ENCODE results near the gene ICAM2.
A peak's percentile ranks its signal among the peaks of the same experiment; 100 is the strongest.

The ICAM2 gene

DNA sequence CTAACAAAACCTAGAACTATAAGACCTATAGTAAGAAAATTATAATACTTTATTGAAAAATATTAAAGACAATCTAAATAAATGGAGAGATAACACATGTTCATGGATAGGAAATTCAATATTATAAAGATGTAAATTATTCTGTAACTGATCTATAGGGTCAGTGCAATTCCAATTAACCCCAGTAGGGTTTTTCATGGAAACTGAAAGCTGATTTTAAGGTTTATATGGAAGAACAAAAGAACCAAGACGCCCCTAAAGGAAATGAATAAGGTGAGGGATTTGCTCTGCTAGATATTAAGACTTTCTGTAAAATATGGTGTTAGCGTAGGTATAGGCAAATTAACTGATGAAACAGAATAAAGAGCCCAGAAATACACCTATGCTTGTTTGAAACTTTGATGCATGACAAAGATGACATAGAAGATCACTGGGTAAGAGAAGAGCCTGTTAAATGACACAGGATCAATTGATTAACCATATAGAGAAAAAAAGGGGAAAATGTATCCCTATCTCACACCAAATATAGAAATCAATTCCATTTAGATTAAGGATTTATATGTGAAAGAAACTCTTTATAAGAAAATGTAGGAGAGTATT, 3.0 kb downstream of the ICAM2 start:
- POLR2A ChIA-PET, result interaction anchor here (1.8 kb wide), 1 partner anchor 128 kb away, joined by 7 read pairs; no protein-coding TSS in a partner anchor
- CTCF ChIA-PET, result interaction anchor here (0.6 to 2.2 kb wide), 6 partner anchors 8 to 402 kb away, joined by 3 to 11 read pairs (median 6); no protein-coding TSS in a partner anchor
- TF ChIP-seq ZNF384 (IDR thresholded peaks at IDR 0.05) (no peak), L3MBTL2 (conservative IDR thresholded peaks at IDR 0.05) (no peak), ELF4 (IDR thresholded peaks at IDR 0.05) (no peak), LEF1 (IDR thresholded peaks at IDR 0.05; ENCODE audit: borderline replicate concordance) (no peak), SP1 (IDR thresholded peaks at IDR 0.05) (no peak), FOXM1 (IDR thresholded peaks at IDR 0.05; ENCODE audit: borderline replicate concordance) (no peak), PKNOX1 (IDR thresholded peaks at IDR 0.05) (no peak), CTBP1 (IDR thresholded peaks at IDR 0.05; ENCODE audit: borderline replicate concordance) (no peak)

GRCh38 chr17:64016974-64017373, 3.5 kb downstream of the ICAM2 start:
- POLR2A ChIA-PET, result interaction anchor here (1.8 kb wide), 1 partner anchor 129 kb away, joined by 7 read pairs; no protein-coding TSS in a partner anchor
- DNase-seq (ENCODE audit: extremely low spot score), result no peak
- TF ChIP-seq FOXM1 (IDR thresholded peaks at IDR 0.05; ENCODE audit: borderline replicate concordance) (no peak), BHLHE40 (IDR thresholded peaks at IDR 0.05; ENCODE audit: borderline replicate concordance) (no peak), ZNF384 (IDR thresholded peaks at IDR 0.05) (no peak), LEF1 (IDR thresholded peaks at IDR 0.05; ENCODE audit: borderline replicate concordance) (no peak), SUZ12 (IDR thresholded peaks at IDR 0.05) (no peak), ARNT (IDR thresholded peaks at IDR 0.05) (no peak)
- CTCF ChIA-PET, result interaction anchor here (0.6 to 2.2 kb wide), 6 partner anchors 9 to 126 kb away, joined by 3 to 11 read pairs (median 6); no protein-coding TSS in a partner anchor

More for the DNA sequence above, 3.0 kb downstream of the ICAM2 start:
- DNase-seq (ENCODE audit: extremely low spot score), result no peak

DNA sequence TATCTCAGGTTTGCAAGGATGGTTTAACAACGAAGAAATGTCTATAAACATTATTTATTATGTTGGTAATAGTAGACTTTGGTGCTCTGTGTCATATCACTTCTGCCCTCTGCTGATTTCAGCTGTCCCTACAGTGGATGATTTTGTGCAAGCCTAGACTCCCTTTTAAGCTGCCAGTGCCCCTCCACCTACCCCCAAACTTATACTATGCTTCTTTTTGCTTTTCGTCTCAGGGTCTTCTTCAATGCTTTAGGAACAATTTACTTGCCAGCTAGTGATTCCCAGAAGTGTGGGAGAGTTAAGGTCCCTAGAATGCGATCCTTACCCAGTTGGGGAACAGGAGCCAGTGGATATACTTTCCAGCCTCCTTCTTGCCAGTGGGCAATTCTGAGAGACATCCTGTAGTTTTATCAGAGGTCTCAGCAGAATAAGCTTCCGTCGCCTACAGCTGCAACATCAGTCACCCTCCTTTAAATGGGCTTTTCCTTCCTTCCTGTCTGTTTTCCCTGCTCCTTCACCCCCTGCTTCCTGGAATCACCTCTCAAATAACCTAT, 4.1 kb downstream of the ICAM2 start:
- CTCF ChIA-PET, result interaction anchor here (0.6 to 2.2 kb wide), 7 partner anchors 10 to 127 kb away, joined by 3 to 11 read pairs (median 6); no protein-coding TSS in a partner anchor
- DNase-seq (ENCODE audit: extremely low spot score), result no peak
- POLR2A ChIA-PET, result interaction anchor here (1.8 kb wide), 1 partner anchor 129 kb away, joined by 7 read pairs; no protein-coding TSS in a partner anchor

DNA sequence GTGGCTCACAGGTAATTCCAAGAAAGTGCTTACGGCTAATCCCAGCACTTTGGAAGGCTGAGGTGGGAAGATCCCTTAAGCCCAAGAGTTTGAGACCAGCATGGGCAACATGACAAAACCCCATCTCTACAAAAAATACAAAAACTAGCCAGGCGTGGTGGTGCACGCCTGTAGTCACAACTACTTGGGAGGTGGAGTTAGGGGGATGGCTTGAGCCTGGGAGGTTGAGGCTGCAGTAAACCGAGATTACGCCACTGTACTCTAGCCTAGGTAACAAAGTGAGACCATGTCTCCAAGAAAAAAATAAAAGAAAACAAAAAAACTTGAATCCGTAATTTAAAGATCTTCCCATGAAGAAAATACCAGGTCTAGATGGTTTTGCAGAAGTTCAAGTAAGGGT, 5.0 kb downstream of the ICAM2 start:
- TF ChIP-seq FOXM1 (IDR thresholded peaks at IDR 0.05; ENCODE audit: borderline replicate concordance), result no peak
- TF ChIP-seq SP1 (IDR thresholded peaks at IDR 0.05), result no peak
- no peak for TF ChIP-seq BHLHE40 (IDR thresholded peaks at IDR 0.05; ENCODE audit: borderline replicate concordance)
- no peak for TF ChIP-seq SUZ12 (IDR thresholded peaks at IDR 0.05)
- TF ChIP-seq ARNT (IDR thresholded peaks at IDR 0.05), result no peak
- TF ChIP-seq FOXK2 (IDR thresholded peaks at IDR 0.05), result no peak
- no peak for TF ChIP-seq HDGF (IDR thresholded peaks at IDR 0.05; ENCODE audit: borderline replicate concordance)
- TF ChIP-seq PKNOX1 (IDR thresholded peaks at IDR 0.05), result no peak
- TF ChIP-seq CTBP1 (IDR thresholded peaks at IDR 0.05; ENCODE audit: borderline replicate concordance), result no peak
- no peak for TF ChIP-seq ELF4 (IDR thresholded peaks at IDR 0.05)
- TF ChIP-seq LEF1 (IDR thresholded peaks at IDR 0.05; ENCODE audit: borderline replicate concordance), result no peak
- no peak for TF ChIP-seq FOXA1 (IDR thresholded peaks at IDR 0.05)
- TF ChIP-seq L3MBTL2 (conservative IDR thresholded peaks at IDR 0.05), result no peak
- no peak for TF ChIP-seq TARDBP (IDR thresholded peaks at IDR 0.05)
- no peak for TF ChIP-seq ZNF384 (IDR thresholded peaks at IDR 0.05)
- no peak for TF ChIP-seq NFRKB (IDR thresholded peaks at IDR 0.05)
- POLR2A ChIA-PET, result no interaction called here
- CTCF ChIA-PET, result no interaction called here
- no peak for DNase-seq (ENCODE audit: extremely low spot score)

More for the DNA sequence above, 4.1 kb downstream of the ICAM2 start:
- TF ChIP-seq PKNOX1 (IDR thresholded peaks at IDR 0.05) (peak; percentile 17; the same call in 1 of the 2 replicates), FOXM1 (IDR thresholded peaks at IDR 0.05; ENCODE audit: borderline replicate concordance) (no peak)

GRCh38 chr17:64009571-64010402, 10.6 kb downstream of the ICAM2 start:
- ChIA-PET POLR2A (no interaction called here), CTCF (interaction anchor here (0.9 to 1.0 kb wide), 2 partner anchors 11 to 16 kb away, joined by 4 to 6 read pairs; partner anchors contain the start of gene ICAM2)
- no peak for DNase-seq (ENCODE audit: extremely low spot score)
- TF ChIP-seq SUZ12 (IDR thresholded peaks at IDR 0.05) (no peak), FOXA1 (IDR thresholded peaks at IDR 0.05) (no peak), LEF1 (IDR thresholded peaks at IDR 0.05; ENCODE audit: borderline replicate concordance) (no peak), CTBP1 (IDR thresholded peaks at IDR 0.05; ENCODE audit: borderline replicate concordance) (no peak), BHLHE40 (IDR thresholded peaks at IDR 0.05; ENCODE audit: borderline replicate concordance) (no peak), TARDBP (IDR thresholded peaks at IDR 0.05) (no peak), HDGF (IDR thresholded peaks at IDR 0.05; ENCODE audit: borderline replicate concordance) (no peak), SP1 (IDR thresholded peaks at IDR 0.05) (no peak), ELF4 (IDR thresholded peaks at IDR 0.05) (no peak), ZNF384 (IDR thresholded peaks at IDR 0.05) (no peak), PKNOX1 (IDR thresholded peaks at IDR 0.05) (no peak), L3MBTL2 (conservative IDR thresholded peaks at IDR 0.05) (no peak), ARNT (IDR thresholded peaks at IDR 0.05) (no peak), FOXM1 (IDR thresholded peaks at IDR 0.05; ENCODE audit: borderline replicate concordance) (no peak), FOXK2 (IDR thresholded peaks at IDR 0.05) (no peak), NFRKB (IDR thresholded peaks at IDR 0.05) (no peak)

All from HEK293T (cell line).